ENCODE results near the gene CACNA1C. TPM values are rescaled to one million over a fixed set of nuclear protein-coding genes. Genes with fewer than 3 reads are reported as not detected.
A peak's percentile ranks its signal among the peaks of the same experiment; 100 is the strongest.

Gene CACNA1C
- total RNA-seq, 1 experiment from 2014 or later, result 1.1 TPM

DNA sequence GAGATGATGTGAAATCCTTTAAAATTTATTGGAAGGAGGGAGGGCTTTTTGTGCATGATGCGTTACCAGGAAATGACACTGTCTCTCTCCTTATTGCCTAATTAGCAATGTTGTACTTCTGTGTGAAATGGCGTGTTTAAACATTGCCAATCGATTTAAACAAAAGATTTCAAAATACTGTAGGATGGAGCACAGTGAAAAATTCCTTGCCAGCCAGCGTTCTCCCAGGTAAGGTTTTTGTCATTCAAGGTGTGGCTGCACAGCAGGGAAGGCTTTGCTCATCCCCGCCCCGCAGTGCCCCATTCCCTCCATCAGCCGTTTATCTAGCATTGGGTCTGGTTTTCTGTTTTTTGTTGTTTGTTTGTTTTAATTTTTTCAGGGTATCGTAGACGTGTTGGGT lies 137.3 kb downstream of the CACNA1C start:
- no peak overlapping the region for H3K4ac ChIP-seq (ENCODE audit: low read depth, low read length)
- H4K20me1 ChIP-seq (ENCODE audit: control insufficient read depth, insufficient read depth, insufficient read length), result no peaks in the 10 kb centered on the region
- no peak overlapping the region for H2BK5ac ChIP-seq (ENCODE audit: insufficient read length, low read length)
- no peak for TF ChIP-seq CTCF (conservative IDR thresholded peaks at IDR 0.05)
- H3K18ac ChIP-seq (ENCODE audit: insufficient read length, low read depth, low read length), result no peak overlapping the region
- H3K23me2 ChIP-seq (ENCODE audit: insufficient read length, low read depth, low read length, poor library complexity, severe bottlenecking), result no peaks in the 10 kb centered on the region
- DNase-seq, result peak; percentile 69
- Mint-ChIP-seq H3K27ac (peak overlapping the region; percentile 5 to 59 (median 55); a peak in 5 of 7 replicates), H3K9me3 (no peaks in the 10 kb centered on the region; a peak in 2 of 5 replicates), H3K4me1 (peaks cover 51 to 58% of the 10 kb centered on the region in 2 experiments), H3K36me3 (ENCODE audit: insufficient read depth in 1 of 3, low read depth in 3 of 3) (no peaks in the 10 kb centered on the region), H3K4me3 (peak overlapping the region; percentile 7 to 26; a peak in 3 of 5 replicates), H3K27me3 (ENCODE audit: low read depth) (0 out of 2 replicates have a peak, but pooled peaks cover 2% of the 10 kb centered on the region)
- no peaks in the 10 kb centered on the region for H3K79me2 ChIP-seq (ENCODE audit: insufficient read depth, low read length)
- no peak overlapping the region for H3K23ac ChIP-seq (ENCODE audit: insufficient read length, low read depth, low read length)
- no peak overlapping the region for H2BK12ac ChIP-seq (ENCODE audit: insufficient read length, low read depth, low read length)
- H2AFZ ChIP-seq (ENCODE audit: low read length), result no peak overlapping the region
- H3T11ph ChIP-seq (ENCODE audit: low read length), result no peak overlapping the region
- H4K5ac ChIP-seq (ENCODE audit: insufficient read length, low read depth, low read length), result no peak overlapping the region
- no peak overlapping the region for H2BK120ac ChIP-seq (ENCODE audit: low read depth, low read length, poor library complexity, severe bottlenecking)
- no peak overlapping the region for H3K56ac ChIP-seq (ENCODE audit: insufficient read length, low read depth, low read length)
- H3K4me1 ChIP-seq (ENCODE audit: insufficient read depth, low read length), result peaks cover 11% of the 10 kb centered on the region; the same call in 1 of the 2 replicates
- no peak overlapping the region for H2BK20ac ChIP-seq (ENCODE audit: low read depth, low read length, poor library complexity, severe bottlenecking)
- H4K8ac ChIP-seq (replicated peaks; ENCODE audit: insufficient read length, low read depth, low read length), result no peak overlapping the region
- H2AK5ac ChIP-seq (ENCODE audit: insufficient read length, low read length), result no peak overlapping the region
- H3K27ac ChIP-seq (ENCODE audit: insufficient read length, low read depth, low read length), result no peak overlapping the region
- WGBS (ENCODE audit: extremely low coverage, insufficient read length, low lambda C conversion rate), result no CpG with 5 or more reads among the region's 9 CpGs
- H2BK15ac ChIP-seq (ENCODE audit: low read depth, low read length), result no peak overlapping the region
- H3K79me1 ChIP-seq (ENCODE audit: insufficient read depth, low read depth, low read length, poor library complexity, severe bottlenecking), result no peaks in the 10 kb centered on the region
- no peak overlapping the region for H4K91ac ChIP-seq (ENCODE audit: insufficient read length, low read depth, low read length)
- H3K9ac ChIP-seq (ENCODE audit: extremely low read depth, insufficient read length, low read length), result no peak overlapping the region
- peak overlapping the region; percentile 9 for H3K4me2 ChIP-seq (ENCODE audit: insufficient read depth, insufficient read length, low read length)
- H3K14ac ChIP-seq (ENCODE audit: insufficient read depth, low read length), result no peak overlapping the region
- H3K9me3 ChIP-seq (ENCODE audit: control insufficient read depth, low read depth, low read length), result no peaks in the 10 kb centered on the region
- no peaks in the 10 kb centered on the region for H3K27me3 ChIP-seq (ENCODE audit: insufficient read depth, low read length)

Measured in H9 (cell line).